ENCODE data around the gene TCFL5.

DNA sequence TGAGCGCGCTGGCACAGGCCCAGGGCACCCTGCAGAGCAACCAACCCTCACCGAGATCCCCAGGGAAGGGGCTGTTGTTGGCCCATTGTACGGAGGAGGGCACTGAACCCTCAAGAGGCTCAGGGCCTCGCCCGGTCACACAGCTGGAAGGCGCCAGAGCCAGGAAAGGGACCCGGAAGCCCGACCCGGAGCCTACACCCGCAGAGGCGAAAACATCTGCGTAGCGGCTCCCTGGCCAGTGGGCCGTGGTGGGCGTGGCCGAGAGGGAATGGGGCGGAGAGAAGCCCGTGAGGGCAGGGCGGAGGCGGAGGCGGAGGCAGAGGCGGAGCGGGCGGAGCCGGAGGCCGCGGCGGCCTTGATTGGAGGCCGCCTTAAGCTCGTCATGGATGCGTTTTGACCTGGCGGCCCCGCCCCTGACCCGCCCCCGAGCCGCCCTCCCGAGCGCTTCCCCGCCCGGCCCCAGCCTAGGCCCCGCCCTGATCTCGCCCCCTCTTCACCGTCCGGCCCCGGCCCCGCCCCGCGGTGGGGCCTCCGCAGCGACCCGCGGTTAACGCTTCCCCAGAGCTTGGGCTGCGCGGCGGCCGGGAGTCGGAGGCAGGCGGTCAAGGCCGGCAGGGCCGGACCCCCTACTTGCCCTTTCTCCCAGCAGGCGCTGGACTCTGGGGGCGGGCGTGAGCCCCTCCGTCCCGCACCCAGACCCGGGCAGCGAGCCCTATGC lies 67.5 kb downstream of the TCFL5 start:
- TF ChIP-seq, protein P1, sequence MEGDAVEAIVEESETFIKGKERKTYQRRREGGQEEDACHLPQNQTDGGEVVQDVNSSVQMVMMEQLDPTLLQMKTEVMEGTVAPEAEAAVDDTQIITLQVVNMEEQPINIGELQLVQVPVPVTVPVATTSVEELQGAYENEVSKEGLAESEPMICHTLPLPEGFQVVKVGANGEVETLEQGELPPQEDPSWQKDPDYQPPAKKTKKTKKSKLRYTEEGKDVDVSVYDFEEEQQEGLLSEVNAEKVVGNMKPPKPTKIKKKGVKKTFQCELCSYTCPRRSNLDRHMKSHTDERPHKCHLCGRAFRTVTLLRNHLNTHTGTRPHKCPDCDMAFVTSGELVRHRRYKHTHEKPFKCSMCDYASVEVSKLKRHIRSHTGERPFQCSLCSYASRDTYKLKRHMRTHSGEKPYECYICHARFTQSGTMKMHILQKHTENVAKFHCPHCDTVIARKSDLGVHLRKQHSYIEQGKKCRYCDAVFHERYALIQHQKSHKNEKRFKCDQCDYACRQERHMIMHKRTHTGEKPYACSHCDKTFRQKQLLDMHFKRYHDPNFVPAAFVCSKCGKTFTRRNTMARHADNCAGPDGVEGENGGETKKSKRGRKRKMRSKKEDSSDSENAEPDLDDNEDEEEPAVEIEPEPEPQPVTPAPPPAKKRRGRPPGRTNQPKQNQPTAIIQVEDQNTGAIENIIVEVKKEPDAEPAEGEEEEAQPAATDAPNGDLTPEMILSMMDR (IDR thresholded peaks at IDR 0.05 in 8 of 11, conservative IDR thresholded peaks at IDR 0.05 in 3 of 11) = peak in 3 of 11 experiments; percentile 22 to 39 (median 24)
- peak; percentile 62 to 75 (median 62) for TF ChIP-seq POLR2A (IDR thresholded peaks at IDR 0.05)

Data from spleen (tissue), 7 donors.